Osteoblast (primary cell): ENCODE measurements around the gene ANTXR1. TPM values are rescaled to one million over a fixed set of nuclear protein-coding genes. Genes with fewer than 3 reads are reported as not detected.

Source experiments
- DNase-seq: peaks from one replicate; pipeline ENCODE4 v3.0.0; 2011; ENCODE audit warnings: low spot score, mixed read lengths; ENCODE audit not compliant: insufficient read length; ENCODE audit errors: missing footprints
- H2AFZ ChIP-seq: 2 replicates; pipeline ENCODE4 v1.6.0; 2011; ENCODE audit warnings: mild to moderate bottlenecking, low read length
- H3K27ac ChIP-seq: 2 replicates; pipeline ENCODE4 v1.5.1; 2011; ENCODE audit warnings: mild to moderate bottlenecking, low read depth, low read length, moderate library complexity
- H3K27me3 ChIP-seq: 2 replicates; pipeline ENCODE4 v1.6.0; 2012; ENCODE audit warnings: mild to moderate bottlenecking, control low read depth, inconsistent platforms, low read length, moderate library complexity; ENCODE audit not compliant: insufficient read depth
- H3K36me3 ChIP-seq: 2 replicates; pipeline ENCODE4 v1.5.1; 2011; ENCODE audit warnings: mild to moderate bottlenecking, low read length, control low read depth, moderate library complexity; ENCODE audit not compliant: insufficient read depth
- H3K4me1 ChIP-seq: 2 replicates; pipeline ENCODE4 v1.5.1; 2011; ENCODE audit warnings: mild to moderate bottlenecking, low read length, control low read depth, moderate library complexity; ENCODE audit not compliant: insufficient read depth
- H3K4me2 ChIP-seq: 2 replicates; pipeline ENCODE4 v1.6.0; 2011; ENCODE audit warnings: mild to moderate bottlenecking, low read length; ENCODE audit not compliant: insufficient read depth
- H3K4me3 ChIP-seq: fragments of 200-600 bp; sonication (generic); 3 replicates; pipeline ENCODE4 v1.5.1; 2012; ENCODE audit warnings: mild to moderate bottlenecking, low read length, inconsistent platforms; ENCODE audit not compliant: insufficient read depth
- H3K79me2 ChIP-seq: 2 replicates; pipeline ENCODE4 v1.6.0; 2012; ENCODE audit warnings: mild to moderate bottlenecking, low read length, control low read depth, inconsistent platforms; ENCODE audit not compliant: insufficient read depth
- H3K9me3 ChIP-seq: 2 replicates; pipeline ENCODE4 v1.5.1; 2011; ENCODE audit warnings: low read depth, low read length, control low read depth
- H4K20me1 ChIP-seq: 2 replicates; pipeline ENCODE4 v1.6.0; 2012; ENCODE audit warnings: mild to moderate bottlenecking, low read length, control low read depth; ENCODE audit not compliant: insufficient read depth
- total RNA-seq: library from RNA; depleted of rRNA; stranded (reverse); fragments of >200 nt; gene quantifications from 2 replicates; pipeline ENCODE4 v1.2.3, GENCODE V29; 2012
- TF ChIP-seq, protein P1 (sequence below): IDR thresholded peaks from 2 replicates; pipeline ENCODE4 v1.5.1; 2011; ENCODE audit warnings: mild to moderate bottlenecking, low read depth, low read length, moderate library complexity; ENCODE audit errors: extremely low read depth

Gene ANTXR1
- total RNA-seq, 1 donor: 123 TPM

- Histone ChIP-seq H3K4me3 (no peak overlapping the region), H3K4me1 (peaks cover 28% of the 10 kb centered on the region), H3K36me3 (peaks cover 13% of the 10 kb centered on the region), H3K27me3 (no peaks in the 10 kb centered on the region), H4K20me1 (no peaks in the 10 kb centered on the region), H3K4me2 (no peak overlapping the region), H3K9me3 (no peaks in the 10 kb centered on the region), H3K27ac (peak overlapping the region; percentile 24), H3K79me2 (no peaks in the 10 kb centered on the region), H2AFZ (no peak overlapping the region)
- TF ChIP-seq, protein P1, sequence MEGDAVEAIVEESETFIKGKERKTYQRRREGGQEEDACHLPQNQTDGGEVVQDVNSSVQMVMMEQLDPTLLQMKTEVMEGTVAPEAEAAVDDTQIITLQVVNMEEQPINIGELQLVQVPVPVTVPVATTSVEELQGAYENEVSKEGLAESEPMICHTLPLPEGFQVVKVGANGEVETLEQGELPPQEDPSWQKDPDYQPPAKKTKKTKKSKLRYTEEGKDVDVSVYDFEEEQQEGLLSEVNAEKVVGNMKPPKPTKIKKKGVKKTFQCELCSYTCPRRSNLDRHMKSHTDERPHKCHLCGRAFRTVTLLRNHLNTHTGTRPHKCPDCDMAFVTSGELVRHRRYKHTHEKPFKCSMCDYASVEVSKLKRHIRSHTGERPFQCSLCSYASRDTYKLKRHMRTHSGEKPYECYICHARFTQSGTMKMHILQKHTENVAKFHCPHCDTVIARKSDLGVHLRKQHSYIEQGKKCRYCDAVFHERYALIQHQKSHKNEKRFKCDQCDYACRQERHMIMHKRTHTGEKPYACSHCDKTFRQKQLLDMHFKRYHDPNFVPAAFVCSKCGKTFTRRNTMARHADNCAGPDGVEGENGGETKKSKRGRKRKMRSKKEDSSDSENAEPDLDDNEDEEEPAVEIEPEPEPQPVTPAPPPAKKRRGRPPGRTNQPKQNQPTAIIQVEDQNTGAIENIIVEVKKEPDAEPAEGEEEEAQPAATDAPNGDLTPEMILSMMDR: no peak
- no peak for DNase-seq
Measured at GRCh38 chr2:69169655-69170389, 156.8 kb downstream of the ANTXR1 start.

DNA sequence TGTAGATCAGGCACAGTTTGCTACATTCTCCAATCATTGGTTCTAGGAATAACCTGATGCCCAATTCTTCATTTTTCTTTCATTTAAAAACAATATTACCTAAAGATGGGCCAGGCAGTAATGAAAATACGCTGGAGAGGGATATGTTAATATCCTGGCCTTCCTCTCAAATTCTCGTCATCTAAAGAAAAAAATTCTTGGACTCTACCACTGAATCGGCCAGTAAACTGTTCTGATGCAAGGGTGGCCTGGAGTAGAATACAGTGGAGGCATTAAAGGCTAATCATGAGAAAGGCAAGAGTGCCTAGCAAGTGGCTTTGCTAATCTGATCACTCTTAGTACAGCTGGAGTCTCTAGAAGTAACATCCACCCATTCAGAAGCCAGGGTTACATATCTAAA lies 157.7 kb downstream of the ANTXR1 start:
- Histone ChIP-seq H3K27me3 (no peaks in the 10 kb centered on the region), H3K36me3 (peaks cover 5% of the 10 kb centered on the region), H3K4me2 (no peak overlapping the region), H3K9me3 (no peaks in the 10 kb centered on the region), H3K4me3 (no peak overlapping the region), H3K79me2 (no peaks in the 10 kb centered on the region), H4K20me1 (no peaks in the 10 kb centered on the region), H3K4me1 (peaks cover 25% of the 10 kb centered on the region), H3K27ac (no peak overlapping the region), H2AFZ (no peak overlapping the region)
- DNase-seq: no peak
- TF ChIP-seq, protein P1: no peak

GRCh38 chr2:69171116-69171896 lies 158.3 kb downstream of the ANTXR1 start:
- Histone ChIP-seq H3K27me3 (no peaks in the 10 kb centered on the region), H3K36me3 (peaks cover 3% of the 10 kb centered on the region), H4K20me1 (no peaks in the 10 kb centered on the region), H3K4me2 (no peak overlapping the region), H2AFZ (no peak overlapping the region), H3K4me1 (peaks cover 27% of the 10 kb centered on the region), H3K79me2 (no peaks in the 10 kb centered on the region), H3K4me3 (no peak overlapping the region), H3K27ac (no peak overlapping the region), H3K9me3 (no peaks in the 10 kb centered on the region)
- DNase-seq: no peak
- TF ChIP-seq, protein P1: no peak

GRCh38 chr2:69171897-69172525 lies 159.0 kb downstream of the ANTXR1 start:
- peak; percentile 51 for DNase-seq
- peaks cover 3% of the 10 kb centered on the region for H3K36me3 ChIP-seq
- H3K9me3 ChIP-seq: no peaks in the 10 kb centered on the region
- no peaks in the 10 kb centered on the region for H3K27me3 ChIP-seq
- H3K79me2 ChIP-seq: no peaks in the 10 kb centered on the region
- no peak overlapping the region for H3K4me2 ChIP-seq
- H3K27ac ChIP-seq: no peak overlapping the region
- H4K20me1 ChIP-seq: no peaks in the 10 kb centered on the region
- H3K4me1 ChIP-seq: peaks cover 30% of the 10 kb centered on the region
- no peak overlapping the region for H3K4me3 ChIP-seq
- TF ChIP-seq, protein P1: no peak
- H2AFZ ChIP-seq: no peak overlapping the region
